HG02678 (cell line): ENCODE data around the gene CEP170B.
A peak's percentile ranks its signal among the peaks of the same experiment; 100 is the strongest.

Source experiments
- ATAC-seq: cut with Tn5 transposase; IDR thresholded peaks from one replicate; pipeline ENCODE4 v1.9.1; 2021; ENCODE audit warnings: mild to moderate bottlenecking, moderate library complexity; ENCODE audit not compliant: unreplicated experiment

Gene CEP170B

DNA sequence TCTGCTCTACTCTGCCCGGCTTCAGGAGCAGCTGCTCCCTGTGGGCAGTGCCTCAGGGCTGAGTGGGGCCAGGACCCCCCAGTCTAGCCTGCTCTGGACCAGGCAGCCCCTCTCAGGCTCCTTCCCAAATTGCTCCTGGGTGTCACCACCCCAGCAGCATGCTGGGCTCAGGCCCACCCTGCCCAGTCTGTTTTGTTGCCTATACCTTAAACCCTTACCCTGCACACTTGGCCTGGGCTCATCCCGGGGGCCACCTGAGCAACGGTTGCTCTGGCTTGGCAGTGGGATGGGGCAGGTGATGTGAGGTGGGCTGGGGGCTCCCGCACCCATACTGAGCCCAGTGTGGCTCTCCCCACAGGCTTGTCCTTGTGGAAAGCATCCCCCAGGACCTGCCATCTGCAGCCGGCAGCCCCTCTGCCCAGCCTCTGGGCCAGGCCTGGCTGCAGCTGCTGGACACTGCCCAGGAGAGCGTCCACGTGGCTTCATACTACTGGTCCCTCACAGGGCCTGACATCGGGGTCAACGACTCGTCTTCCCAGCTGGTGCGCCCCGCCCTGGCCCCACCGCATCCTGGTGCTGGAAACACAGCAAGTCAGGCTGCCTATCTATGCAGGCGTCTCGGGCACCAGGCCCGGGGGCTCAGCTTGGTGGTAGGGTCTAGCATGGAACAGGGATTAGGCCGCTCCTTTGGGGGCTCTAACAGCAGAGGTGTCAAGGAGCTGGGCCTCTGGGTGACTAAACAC lies 63.5 kb downstream of the CEP170B start:
- no peak for ATAC-seq

DNA sequence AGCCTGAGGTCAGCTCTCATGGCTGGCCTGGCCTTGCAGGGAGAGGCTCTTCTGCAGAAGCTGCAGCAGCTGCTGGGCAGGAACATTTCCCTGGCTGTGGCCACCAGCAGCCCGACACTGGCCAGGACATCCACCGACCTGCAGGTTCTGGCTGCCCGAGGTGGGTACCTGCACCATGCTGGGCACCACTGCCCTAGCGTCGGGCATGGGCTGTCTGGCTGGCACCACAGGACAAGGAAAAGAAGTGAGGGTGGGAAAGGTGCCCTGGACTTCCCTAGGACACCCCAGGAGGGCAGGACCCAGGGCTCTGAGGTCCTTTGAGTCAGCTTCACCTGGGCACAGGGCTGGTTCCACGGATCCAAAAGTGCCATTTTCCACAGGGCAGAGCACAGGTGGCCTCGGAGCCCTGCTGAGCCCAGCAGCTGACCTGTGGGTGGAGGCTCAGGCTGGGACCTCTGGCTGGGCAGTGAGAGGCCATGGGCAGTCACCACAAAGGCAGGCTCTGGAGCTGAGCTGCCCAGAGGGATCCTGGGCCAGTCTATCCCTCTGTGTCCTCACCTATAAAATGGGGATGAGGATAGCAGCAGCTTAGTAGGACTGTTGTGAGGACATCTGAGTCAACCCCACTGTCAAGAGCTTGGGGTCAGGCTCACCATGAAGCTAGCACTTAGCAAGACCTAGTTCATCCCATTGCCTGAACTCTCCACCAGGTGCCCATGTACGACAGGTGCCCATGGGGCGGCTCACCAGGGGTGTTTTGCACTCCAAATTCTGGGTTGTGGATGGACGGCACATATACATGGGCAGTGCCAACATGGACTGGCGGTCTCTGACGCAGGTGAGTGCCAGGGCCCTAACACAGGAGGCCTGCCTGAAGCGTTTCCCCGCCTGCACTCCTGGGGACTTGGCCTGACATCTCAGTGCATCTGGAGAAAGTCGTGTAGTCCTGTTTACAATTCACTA lies 64.5 kb downstream of the CEP170B start:
- no peak for ATAC-seq

DNA sequence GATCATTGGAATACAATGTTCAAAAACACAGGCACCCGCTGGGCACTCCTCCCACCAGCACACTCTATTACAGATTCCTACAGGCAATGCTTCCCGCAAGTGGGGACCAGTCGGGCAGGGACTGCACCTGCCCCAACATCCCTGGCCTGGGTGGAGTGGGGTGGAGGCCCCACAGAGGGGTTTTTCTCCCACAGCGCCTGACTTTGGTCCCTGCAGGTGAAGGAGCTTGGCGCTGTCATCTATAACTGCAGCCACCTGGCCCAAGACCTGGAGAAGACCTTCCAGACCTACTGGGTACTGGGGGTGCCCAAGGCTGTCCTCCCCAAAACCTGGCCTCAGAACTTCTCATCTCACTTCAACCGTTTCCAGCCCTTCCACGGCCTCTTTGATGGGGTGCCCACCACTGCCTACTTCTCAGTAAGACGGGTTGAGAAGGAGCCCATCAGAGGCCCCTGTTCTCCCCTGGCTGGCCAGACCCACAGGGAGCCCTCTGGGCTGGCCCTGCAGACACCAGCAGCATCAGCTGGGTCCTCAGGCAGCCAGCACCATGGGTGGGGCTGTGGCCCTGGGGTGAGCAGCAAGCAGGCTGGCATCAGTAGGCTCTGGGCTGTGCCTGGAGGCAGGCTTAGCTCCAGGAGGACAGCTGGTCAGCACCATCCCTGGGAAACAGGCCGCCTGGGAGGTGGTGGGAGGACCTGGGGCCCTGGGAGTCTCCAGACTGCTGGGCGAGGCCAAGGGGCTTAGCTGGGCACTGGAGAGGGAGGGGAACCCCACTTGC lies 65.6 kb downstream of the CEP170B start:
- no peak for ATAC-seq

DNA sequence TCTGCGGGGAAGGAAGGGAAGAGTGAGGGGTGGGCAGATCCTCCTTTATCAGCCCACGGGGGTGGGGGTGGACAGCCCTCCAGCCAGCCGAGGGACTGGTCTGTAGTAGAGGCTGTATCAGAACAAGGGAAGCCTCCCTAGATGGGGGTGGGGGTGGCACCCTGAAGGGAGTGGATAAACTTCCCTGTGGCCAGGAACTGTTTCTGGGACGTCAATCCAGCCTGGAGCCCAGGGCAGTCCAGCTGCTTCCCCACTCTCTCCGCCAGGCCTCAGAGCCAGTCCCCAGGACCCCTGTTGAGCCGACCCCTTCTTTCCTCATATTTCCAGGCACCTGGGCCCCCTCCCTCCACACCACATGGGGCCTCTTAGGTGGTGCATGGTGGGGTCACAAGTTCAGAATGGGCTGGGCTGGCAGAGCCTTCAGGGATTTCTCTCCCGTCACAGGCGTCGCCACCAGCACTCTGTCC lies 66.3 kb downstream of the CEP170B start:
- no peak for ATAC-seq

DNA sequence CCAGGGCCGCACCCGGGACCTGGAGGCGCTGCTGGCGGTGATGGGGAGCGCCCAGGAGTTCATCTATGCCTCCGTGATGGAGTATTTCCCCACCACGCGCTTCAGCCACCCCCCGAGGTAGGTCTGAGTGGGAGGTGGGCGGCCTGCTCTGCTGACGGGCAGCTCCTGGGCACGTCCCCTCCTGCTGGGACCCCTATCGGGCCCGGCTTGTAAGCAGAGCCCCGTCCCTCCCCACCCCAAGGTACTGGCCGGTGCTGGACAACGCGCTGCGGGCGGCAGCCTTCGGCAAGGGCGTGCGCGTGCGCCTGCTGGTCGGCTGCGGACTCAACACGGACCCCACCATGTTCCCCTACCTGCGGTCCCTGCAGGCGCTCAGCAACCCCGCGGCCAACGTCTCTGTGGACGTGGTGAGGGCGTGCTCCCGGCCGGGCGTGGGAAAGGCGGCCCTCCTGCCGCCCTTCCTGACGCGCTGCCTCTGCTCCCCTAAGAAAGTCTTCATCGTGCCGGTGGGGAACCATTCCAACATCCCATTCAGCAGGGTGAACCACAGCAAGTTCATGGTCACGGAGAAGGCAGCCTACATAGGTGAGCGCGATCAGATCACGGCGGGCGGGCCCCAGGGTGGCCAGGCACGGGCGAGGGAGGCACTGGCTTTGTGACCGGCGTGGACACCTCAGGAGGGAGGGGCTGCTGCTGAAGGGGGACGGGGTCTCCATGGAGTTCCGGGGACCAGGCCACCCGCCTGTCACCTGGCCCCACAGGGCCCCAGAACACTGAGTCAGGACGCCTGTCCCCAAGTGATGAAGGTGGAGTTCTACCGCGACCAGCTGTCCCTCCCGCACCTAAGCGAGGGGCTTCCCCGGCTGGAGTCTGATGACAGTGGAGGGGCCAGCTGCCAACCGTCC lies 67.0 kb downstream of the CEP170B start:
- ATAC-seq: no peak

DNA sequence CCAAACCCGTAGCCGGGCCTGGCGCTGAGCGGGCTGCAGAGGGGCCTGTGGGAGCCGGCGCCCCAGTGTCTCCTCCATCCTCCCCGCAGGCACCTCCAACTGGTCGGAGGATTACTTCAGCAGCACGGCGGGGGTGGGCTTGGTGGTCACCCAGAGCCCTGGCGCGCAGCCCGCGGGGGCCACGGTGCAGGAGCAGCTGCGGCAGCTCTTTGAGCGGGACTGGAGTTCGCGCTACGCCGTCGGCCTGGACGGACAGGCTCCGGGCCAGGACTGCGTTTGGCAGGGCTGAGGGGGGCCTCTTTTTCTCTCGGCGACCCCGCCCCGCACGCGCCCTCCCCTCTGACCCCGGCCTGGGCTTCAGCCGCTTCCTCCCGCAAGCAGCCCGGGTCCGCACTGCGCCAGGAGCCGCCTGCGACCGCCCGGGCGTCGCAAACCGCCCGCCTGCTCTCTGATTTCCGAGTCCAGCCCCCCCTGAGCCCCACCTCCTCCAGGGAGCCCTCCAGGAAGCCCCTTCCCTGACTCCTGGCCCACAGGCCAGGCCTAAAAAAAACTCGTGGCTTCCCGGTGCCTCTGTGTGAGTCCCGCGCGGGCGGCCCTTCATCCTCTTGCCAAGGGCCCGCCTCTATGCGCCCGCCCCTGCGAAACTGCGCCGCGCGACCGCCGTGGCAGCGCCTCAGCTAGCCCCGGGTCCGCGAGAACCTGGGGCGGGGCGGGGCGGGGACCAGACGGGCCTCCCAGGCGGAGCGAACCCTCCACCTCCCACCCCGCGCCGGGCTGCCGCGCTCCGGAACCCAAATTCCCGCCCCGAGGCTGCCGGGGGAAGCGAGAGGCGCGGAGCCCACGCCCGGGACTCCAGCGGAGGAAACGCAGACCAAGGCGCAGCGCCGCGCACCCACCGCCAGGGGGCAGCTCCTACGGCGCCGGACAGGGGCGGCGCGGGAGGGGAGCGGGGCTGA lies 67.9 kb downstream of the CEP170B start:
- ATAC-seq: peak; percentile 51

DNA sequence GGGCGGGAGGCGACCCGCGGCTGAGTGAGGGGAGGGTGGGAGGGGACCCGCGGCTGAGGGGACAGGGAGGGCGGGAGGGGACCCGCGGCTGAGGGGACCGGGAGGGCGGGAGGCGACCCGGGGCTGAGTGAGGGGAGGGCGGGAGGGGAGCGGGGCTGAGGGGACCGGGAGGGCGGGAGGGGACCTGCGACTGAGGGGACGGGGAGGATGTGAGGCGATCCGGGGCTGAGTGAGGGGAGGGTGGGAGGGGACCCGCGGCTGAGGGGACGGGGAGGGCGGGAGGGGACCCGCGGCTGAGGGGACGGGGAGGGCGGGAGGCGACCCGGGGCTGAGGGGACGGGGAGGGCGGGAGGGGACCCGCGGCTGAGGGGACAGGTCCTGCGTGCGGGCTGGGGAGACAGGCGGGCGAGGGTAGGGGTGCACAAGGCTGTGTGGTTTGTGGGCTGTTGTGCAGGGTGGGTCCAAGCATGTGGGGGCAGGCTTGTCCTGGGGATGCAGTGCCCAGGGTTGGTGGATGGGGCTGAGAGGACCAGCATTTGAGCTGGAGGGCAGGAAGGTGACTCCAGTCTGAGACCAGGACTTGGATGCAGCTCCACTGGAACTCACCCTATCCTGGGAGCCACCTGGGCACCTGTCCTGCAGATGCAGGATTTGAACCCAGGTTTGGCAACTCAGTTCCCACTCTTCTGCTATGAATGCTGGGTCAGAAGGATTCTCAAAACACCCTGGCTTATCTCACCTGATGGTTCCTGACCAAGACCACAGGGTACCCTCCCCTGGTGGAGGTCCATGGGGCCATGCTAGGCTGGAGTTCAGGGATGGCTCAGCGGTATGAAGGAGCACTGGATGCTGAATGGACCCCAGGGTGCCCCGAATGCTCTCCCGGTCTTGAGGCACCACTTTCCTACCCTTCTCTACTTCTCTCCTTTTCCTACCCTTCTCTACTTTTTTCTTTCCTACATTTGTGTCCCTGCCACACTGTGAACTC lies 69.0 kb downstream of the CEP170B start:
- ATAC-seq: no peak

DNA sequence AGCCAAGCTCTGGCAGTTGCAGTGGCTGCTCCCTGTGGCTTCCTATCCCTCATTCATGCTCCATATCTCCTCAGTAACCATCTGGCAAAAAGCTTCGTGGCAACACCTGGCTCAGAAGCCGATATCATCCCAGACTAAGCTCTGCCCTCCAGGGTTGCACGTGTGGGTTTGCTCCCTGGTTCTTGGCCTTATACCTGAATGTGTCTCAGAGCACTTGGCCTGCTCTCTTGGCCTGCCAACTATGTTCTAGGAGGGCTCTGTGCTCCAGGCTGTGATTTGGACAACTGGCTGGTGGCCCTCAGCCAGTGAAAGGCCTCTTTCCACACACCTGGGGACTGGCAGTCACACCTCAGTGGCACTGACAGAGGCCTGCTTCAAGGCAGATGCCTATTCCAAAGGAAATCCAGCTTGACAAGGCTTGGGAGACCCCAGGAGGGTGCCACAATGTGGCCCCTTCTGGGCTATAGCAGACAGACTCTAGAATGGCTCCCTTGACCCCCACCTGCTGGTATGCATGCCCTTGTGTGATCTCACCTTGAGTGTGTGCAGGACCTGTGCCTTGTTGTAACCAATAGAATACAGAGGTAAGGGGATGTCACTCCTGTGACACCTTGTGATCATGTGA lies 70.1 kb downstream of the CEP170B start:
- ATAC-seq: no peak

DNA sequence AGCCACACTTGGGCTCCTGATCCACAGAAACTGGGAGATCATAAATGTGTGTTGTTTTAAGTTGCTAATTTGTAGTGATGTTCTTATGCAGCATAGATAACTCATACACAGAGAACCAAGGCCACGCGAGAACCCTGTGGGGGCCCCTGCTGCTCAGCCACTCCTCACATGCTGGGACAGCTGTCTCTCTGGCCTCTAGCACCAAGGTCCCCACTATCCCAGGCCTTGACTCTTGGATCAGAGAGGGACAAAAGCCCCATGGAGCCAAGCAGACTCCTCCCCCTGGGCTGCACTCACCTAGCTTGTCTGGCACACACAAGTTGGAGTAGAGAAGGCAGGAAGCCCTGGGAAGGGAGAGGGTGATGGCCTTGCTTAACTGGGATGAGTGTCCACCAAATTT lies 70.9 kb downstream of the CEP170B start:
- no peak for ATAC-seq

DNA sequence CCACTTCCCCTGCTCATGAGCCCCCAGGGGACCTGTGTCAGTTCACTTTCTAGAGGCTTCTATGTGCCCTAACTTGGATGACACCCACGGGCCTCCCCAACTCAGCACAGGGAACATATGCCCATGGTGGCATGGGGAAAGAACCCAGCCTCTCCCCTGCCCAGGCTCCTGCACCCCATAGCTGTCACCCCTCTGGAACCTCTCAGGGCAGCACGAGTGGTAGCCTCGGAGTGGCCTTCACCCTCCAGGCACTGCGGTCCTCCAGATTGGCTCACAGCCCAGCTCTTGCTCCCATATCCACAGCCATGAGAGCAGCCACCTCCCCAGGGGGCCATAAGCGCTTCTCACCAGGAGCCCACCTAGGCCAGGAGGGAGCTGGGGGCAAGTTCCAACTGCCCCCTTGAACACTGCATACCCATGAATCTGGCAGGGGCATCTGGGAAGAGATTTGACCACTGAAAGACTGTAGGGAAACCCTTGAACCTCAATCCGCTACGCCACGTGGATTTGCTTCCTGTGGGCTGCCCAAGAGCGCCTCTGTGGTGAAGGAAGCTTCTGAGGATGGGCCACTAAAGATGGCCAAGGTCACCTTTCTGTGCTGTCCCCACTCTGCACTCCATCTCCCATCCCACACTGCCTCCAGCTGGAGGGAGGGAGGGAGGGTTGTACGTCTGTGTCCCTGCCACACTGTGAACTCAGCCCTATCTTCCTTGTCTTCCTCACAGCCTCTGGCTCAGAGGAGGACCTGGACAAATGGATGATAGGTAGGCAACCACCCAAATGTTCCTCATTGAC lies 71.5 kb downstream of the CEP170B start:
- ATAC-seq: no peak

DNA sequence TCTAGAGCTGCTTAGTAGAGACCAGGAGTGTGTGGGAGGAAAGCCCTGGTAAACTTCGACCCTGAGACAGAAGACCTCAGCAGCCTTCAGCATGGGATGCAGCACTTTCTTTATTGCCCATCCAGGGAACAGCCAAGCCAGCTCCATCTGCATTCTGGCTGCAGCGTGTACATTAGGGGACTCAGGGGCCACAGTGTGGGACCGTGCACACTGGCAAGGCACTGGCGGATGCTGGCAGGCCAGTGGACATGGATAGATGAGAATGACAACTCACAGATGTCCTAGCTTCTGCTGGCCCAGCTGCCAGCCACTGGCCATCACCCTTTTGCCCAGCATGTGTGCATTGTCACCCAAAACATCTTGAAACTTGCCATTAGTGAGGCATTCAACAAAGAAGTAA lies 72.1 kb downstream of the CEP170B start:
- no peak for ATAC-seq

DNA sequence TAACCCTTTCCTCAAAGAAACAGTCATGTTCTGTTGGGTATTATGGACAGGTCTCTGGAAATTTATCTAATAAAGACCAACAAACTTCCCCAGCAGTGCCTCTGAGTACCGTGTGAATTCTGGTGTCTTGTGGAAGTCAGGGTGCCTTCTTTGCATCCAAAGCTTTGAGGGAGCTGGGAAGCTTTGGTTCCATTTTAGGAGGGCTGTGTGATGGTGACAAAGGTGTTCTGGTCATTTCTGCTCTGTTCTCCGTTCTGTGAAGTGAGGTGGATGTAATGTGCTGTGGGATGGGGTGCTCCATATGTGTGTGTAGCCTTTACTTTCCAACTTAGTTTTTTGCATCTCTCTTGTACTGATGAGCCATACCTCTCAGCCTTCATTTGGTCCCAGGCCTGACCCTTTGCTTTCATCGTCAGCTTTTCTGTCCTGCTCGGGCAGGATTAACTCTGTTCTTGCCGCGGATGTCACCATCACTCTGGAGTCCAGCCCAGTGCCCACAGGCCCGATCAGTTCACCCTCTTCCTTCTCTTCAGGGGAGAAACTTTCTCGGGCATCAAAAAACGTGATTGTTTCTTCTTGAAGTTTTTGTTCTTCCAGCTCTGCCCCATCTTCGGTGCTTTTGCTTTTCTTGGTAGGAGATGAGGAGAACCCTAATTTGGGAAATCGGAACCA lies 72.8 kb downstream of the CEP170B start:
- ATAC-seq: no peak

DNA sequence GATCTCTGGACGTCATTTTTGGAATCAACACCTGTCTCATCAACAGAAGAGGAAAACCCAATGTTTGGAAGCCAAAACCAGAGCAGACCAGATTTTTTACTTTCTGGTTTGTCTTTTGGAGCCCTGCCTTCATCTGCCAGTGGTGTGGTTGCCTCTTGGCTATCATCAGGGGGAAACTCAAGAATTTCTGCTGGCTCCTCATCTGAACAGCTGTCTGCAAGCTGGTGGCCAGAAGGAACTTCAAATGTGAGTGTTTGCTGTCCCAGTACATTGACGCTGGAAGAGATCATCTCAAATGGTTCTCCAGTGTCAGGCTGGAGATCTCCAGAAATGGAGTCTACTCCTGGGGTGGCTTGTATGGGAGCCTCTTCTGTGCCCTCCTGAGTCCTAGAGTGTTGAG lies 73.4 kb downstream of the CEP170B start:
- ATAC-seq: no peak

DNA sequence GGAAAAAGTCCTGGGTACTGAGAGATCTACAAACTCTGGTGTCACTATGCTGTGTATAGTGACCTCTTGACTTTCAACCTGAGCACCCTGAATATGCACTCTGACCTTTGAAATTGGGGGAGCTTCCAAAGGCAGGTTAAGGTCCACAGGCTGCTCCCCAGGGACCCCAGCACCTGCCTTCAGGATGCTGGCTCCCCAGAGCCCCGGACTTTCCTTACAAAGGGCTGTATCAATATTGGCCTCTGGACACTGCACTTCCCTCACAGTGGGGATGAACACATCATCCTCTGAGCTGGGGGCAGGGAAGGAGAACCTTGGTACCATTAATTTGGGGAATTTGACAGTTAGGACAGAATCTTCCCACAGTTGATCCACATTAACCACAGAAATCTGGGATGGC lies 73.9 kb downstream of the CEP170B start:
- ATAC-seq: no peak

DNA sequence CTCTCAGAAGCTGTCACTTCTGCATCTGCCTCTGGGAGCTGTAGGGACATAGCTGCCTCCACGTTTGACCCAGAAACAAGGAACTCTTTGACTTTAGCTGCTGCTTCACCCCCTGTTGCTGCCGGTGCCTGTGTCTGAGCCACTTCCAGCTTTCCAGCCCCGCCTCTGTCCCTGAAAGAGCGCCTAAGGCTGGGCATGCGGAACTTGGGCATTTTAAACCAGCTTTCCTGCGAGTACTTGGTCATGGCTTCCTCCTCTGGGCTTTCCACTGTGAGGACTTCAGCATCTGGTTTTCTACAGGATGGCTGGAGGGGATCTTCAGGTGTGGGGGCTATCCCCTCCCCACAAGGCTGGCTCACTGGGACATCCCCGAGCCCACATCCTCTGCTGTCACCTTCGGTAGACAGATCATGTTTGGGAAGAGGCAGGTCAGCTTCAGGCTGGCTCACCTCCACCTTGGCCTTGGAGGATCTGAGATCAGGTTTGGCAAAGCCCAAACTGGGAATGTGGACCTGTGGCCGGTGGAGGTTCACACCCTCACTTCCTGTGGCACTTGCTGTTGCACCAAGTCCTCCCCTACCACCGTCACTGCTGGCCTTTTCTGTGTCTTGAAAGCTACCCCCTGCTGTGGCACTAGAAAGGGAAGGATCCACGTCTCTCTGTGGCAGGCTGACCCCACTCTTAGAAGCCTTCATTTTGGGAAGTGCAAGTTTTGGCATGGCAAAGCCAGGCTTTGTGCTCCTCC lies 74.8 kb downstream of the CEP170B start:
- ATAC-seq: no peak
